Cardiac fibroblast (primary cell): ENCODE data around the gene CYP4F3.
"Not testable (repeated sequence)": the region's sequence is repeated elsewhere in the genome, so short reads cannot be mapped to it uniquely, and the experiment has no call there.

Experiments
- DNase-seq, 2 donors: peaks; one replicate each; pipeline versions ENCODE4 v3.0.0 to v3.0.0-alpha.2; 2010; ENCODE audit warnings: low read depth in 2 of 2
- H3K4me3 ChIP-seq, 2 donors: replicated peaks in 1 of 2; 1 replicate in 1 of 2; 2 replicates in 1 of 2; pipeline ENCODE4 v1.5.1; 2011; ENCODE audit warnings: low read depth in 2 of 2, low read length in 2 of 2, mild to moderate bottlenecking in 2 of 2, moderate library complexity in 1 of 2
- TF ChIP-seq, protein P1 (sequence below): IDR thresholded peaks from one replicate; pipeline ENCODE4 v1.5.1; 2011; ENCODE audit warnings: low read depth, mild to moderate bottlenecking, low read length, inconsistent platforms

The CYP4F3 gene, protein sequence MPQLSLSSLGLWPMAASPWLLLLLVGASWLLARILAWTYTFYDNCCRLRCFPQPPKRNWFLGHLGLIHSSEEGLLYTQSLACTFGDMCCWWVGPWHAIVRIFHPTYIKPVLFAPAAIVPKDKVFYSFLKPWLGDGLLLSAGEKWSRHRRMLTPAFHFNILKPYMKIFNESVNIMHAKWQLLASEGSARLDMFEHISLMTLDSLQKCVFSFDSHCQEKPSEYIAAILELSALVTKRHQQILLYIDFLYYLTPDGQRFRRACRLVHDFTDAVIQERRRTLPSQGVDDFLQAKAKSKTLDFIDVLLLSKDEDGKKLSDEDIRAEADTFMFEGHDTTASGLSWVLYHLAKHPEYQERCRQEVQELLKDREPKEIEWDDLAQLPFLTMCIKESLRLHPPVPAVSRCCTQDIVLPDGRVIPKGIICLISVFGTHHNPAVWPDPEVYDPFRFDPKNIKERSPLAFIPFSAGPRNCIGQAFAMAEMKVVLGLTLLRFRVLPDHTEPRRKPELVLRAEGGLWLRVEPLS

DNA sequence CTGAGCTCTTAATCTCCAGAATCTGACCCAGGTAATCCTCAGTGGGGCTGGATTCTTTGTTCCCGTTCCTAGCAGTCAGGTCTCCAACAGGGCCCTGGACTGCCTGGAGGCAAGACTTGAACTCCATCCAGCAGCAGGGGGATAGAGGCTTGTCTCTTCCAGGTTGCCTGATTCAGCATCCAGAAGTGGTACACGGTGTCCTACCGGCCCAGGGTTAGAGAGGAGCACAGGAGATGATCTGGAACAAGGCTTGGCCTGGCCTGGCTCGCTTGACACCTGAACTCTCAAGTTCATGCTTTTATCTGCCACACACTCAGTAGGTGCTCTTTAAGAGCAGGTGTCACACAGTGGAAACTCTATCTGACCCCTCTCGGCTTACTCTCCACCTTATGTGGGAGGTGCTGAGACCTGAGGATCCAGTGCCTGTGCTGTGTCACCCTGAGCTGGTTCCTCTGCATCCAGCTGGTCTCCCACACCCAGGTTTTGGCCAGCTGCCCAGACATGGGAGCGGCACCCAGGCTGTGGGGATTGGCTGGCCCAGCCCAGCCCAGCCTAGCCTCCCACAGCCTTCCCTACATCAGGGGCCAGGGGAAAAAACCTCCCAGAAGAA, at the start of gene CYP4F3:
Gene CYP4F3, plus strand, starts transcription at position 604 of the 610 bp plus-strand sequence. CDS start 519 bp downstream, outside the sequence.
- H3K4me3 ChIP-seq = no peak within 1 kb of the TSS
- TF ChIP-seq, protein P1, sequence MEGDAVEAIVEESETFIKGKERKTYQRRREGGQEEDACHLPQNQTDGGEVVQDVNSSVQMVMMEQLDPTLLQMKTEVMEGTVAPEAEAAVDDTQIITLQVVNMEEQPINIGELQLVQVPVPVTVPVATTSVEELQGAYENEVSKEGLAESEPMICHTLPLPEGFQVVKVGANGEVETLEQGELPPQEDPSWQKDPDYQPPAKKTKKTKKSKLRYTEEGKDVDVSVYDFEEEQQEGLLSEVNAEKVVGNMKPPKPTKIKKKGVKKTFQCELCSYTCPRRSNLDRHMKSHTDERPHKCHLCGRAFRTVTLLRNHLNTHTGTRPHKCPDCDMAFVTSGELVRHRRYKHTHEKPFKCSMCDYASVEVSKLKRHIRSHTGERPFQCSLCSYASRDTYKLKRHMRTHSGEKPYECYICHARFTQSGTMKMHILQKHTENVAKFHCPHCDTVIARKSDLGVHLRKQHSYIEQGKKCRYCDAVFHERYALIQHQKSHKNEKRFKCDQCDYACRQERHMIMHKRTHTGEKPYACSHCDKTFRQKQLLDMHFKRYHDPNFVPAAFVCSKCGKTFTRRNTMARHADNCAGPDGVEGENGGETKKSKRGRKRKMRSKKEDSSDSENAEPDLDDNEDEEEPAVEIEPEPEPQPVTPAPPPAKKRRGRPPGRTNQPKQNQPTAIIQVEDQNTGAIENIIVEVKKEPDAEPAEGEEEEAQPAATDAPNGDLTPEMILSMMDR = no peak
- DNase-seq = no peak

DNA sequence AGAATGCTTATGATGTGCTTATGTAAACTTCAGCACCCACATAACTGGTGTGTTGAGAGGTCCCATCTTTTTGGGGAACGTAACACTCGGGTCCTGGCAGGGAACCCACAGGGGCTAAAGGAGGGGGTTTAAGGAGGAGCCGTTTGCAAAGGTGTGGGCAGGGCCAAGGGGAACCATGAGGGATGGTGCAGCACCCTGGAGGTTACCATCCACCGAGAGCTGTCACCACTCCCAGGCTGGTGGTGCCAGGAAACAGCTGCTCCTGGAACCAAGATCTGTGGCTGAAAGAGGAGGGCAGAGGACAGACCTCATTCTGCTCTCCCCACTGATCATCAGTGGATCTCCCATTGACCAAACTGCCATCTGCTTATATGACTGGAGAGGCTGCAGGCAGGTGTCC, 48.9 kb upstream of the CYP4F3 start:
- TF ChIP-seq, protein P1 = no peak
- no peak for DNase-seq
- no peak overlapping the region for H3K4me3 ChIP-seq

DNA sequence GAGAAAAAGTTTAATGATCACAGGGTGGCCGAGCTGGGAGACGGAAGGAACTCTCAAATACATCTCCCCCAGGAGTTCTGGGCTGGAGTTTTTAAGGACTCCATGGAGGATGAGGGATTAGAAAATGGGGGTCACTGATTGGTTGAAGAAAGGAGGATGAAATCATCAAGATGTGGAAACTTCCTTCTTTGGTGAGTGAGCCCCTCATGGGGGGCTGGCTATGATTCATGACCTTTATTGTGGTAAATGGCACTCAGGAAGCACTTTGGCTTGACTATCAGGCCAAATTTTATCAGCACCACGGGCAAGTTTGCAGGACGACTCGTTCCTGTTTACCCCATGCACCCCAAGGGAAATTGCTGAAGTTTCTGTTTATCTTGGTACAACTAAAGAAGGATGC, 48.2 kb upstream of the CYP4F3 start:
- DNase-seq, H3K4me3 ChIP-seq: not testable (repeated sequence)

DNA sequence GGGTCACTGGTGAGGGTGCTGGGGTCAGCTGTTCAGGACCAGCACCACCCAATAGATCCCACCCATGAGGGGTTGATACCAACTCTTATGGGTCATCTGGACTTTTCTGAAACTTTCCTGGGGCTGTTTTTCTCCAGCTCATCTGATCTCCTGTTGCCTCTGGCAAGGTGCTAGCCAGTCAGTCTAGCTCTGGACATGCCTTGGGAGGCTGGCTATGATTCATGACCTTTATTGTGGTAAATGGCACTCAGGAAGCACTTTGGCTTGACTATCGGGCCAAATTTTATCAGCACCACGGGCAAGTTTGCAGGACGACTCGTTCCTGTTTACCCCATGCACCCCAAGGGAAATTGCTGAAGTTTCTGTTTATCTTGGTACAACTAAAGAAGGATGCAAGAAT, 46.9 kb upstream of the CYP4F3 start:
- not testable (repeated sequence) for DNase-seq, H3K4me3 ChIP-seq

DNA sequence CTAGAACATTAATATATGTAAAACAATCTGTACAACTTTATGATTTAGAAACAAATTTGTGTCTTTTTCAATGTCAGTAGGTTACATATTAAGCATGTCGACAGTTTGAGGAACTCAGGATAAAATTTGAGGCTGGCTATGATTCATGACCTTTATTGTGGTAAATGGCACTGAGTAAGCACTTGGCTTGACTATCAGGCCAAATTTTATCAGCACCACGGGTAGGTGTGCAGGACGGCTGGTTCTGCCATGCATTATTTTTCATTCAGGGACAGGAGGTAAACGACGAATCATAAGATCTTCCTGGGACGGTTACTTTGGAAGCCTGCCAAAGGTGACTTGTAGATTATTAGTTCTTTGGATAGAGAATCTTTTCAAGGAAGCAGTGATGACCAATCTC, 45.6 kb upstream of the CYP4F3 start:
- peak in 1 of 2 donors; percentile 10 for DNase-seq
- H3K4me3 ChIP-seq = no peak overlapping the region
- TF ChIP-seq, protein P1 = no peak

DNA sequence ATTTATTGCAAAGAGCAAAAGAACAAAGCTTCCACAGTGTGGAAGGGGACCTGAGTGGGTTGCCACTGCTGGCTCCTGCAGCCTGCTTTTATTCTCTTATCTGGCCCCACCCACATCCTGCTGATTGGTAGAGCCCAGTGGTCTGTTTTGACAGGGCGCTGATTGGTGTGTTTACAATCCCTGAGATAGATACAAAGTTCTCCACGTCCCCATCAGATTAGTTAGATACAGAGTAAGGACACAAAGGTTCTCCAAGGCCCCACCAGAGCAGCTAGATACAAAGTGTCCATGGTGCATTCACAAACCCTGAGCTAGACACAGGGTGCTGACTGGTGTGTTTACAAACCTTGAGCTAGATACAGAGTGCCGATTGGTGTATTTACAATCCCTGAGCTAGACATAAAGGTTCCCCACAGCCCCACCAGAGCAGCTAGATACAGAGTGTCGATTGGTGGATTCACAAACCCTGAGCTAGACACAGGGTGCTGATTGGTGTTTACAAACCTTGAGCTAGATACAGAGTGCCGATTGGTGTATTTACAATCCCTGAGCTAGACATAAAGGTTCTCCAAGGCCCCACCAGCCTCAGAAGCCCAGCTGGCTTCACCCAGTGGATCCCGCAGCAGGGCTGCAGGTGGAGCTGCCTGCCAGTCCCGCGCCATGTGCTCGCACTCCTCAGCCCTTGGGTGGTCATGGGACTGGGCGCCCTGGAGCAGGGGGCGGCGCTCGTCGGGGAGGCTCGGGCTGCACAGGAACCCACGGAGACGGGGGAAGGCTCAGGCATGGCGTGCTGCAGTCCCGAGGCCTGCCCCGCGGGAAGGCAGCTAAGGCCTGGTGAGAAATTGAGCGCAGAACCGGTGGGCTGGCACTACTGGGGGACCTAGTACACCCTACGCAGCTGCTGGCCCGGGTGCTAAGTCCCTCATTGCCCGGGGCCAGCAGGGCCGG, 32.4 kb upstream of the CYP4F3 start:
- DNase-seq, H3K4me3 ChIP-seq: not testable (repeated sequence)

DNA sequence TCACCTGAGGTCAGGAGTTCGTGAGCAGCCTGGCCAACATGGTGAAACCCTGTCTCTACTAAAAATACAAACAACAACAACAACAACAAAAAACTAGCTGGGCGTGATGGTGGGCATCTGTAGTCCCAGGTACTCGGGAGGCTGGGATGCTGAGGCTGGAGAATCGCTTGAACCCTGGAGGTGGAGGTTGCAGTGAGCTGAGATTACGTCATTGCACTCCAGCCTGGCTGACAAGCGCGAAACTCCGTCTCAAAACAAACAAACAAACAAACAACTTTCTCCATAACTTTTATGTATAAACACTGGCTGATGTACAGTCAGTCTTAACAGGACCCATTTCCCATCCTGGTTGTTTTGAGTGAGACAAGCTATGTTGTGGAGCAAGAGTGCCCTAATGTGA, 31.4 kb upstream of the CYP4F3 start:
- TF ChIP-seq, protein P1 = no peak
- DNase-seq = no peak
- H3K4me3 ChIP-seq = no peak overlapping the region

DNA sequence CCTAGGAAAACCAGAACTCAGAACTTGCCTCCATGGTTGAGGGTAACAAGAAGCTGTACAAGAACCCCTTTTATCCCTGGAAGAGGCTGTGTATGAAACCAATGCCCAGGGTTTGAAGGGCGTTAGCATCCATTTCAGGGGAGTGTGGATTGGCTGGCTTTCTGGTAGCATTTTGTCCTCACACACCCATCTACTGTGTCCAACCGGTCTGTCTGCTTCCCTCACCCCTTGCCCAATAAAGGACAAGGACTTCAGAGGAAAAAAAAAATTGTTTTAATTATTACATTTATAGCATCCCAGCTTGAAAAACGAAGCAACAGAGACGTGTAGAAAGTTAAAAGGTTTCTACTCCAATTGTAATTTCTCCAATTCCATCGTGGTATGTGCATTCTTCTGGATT, 28.4 kb upstream of the CYP4F3 start:
- DNase-seq = no peak
- TF ChIP-seq, protein P1 = no peak
- H3K4me3 ChIP-seq = no peak overlapping the region
